GM21529 (cell line): ENCODE results near the gene RALBP1.
"Not testable (repeated sequence)": the region's sequence is repeated elsewhere in the genome, so short reads cannot be mapped to it uniquely, and the experiment has no call there.

Source experiments
- ATAC-seq: cut with Tn5 transposase; IDR thresholded peaks from one replicate; pipeline ENCODE4 v1.9.1; 2021; ENCODE audit not compliant: unreplicated experiment

RALBP1 gene

GRCh38 chr18:9454061-9454703, 21.1 kb upstream of the RALBP1 start:
- no peak for ATAC-seq

- ATAC-seq, result no peak
Measured at GRCh38 chr18:9455718-9456511, 19.4 kb upstream of the RALBP1 start.

- no peak for ATAC-seq
Measured at GRCh38 chr18:9466127-9466526, 9.2 kb upstream of the RALBP1 start.

GRCh38 chr18:9466846-9467245, 8.5 kb upstream of the RALBP1 start:
- no peak for ATAC-seq

- ATAC-seq, result no peak
Measured at GRCh38 chr18:9468998-9469397, 6.3 kb upstream of the RALBP1 start.

- no peak for ATAC-seq
Measured at GRCh38 chr18:9469685-9470084, 5.6 kb upstream of the RALBP1 start.

GRCh38 chr18:9474108-9474982, 968 bp upstream of the RALBP1 start:
- no peak for ATAC-seq

- peak; percentile 37 for ATAC-seq
Measured at GRCh38 chr18:9475643-9476591, 604 bp downstream of the RALBP1 start.

- not testable (repeated sequence) for ATAC-seq
Measured at GRCh38 chr18:9476949-9477348, 1.6 kb downstream of the RALBP1 start.

GRCh38 chr18:9477509-9477908, 2.2 kb downstream of the RALBP1 start:
- ATAC-seq, result no peak

GRCh38 chr18:9478545-9478944, 3.2 kb downstream of the RALBP1 start:
- ATAC-seq, result no peak

GRCh38 chr18:9482790-9483189, 7.5 kb downstream of the RALBP1 start:
- ATAC-seq, result no peak

- no peak for ATAC-seq
Measured at GRCh38 chr18:9483526-9483925, 8.2 kb downstream of the RALBP1 start.

GRCh38 chr18:9484856-9485255, 9.5 kb downstream of the RALBP1 start:
- ATAC-seq, result not testable (repeated sequence)

- no peak for ATAC-seq
Measured at GRCh38 chr18:9488538-9488937, 13.2 kb downstream of the RALBP1 start.

GRCh38 chr18:9494778-9495331, 19.5 kb downstream of the RALBP1 start:
- peak; percentile 90 for ATAC-seq

GRCh38 chr18:9495465-9495864, 20.2 kb downstream of the RALBP1 start:
- ATAC-seq, result no peak

- ATAC-seq, result no peak
Measured at GRCh38 chr18:9495916-9496705, 20.8 kb downstream of the RALBP1 start.

GRCh38 chr18:9506046-9506792, 30.9 kb downstream of the RALBP1 start:
- no peak for ATAC-seq
